DMS53 treated with DMSO at 0.1 percent for 48 hours (cell line): ENCODE results near the gene KAZN.

ENCODE experiments used
- DNase-seq: peaks from one replicate; lab custom pipeline; 2025; ENCODE audit not compliant: unreplicated experiment; lab: John Stamatoyannopoulos, UW

KAZN gene

GRCh38 chr1:14706631-14707030, 108.1 kb downstream of the KAZN start:
- DNase-seq: no peak

- no peak for DNase-seq
These were observed 109.3 kb downstream of the KAZN start for GRCh38 chr1:14707531-14708445.

GRCh38 chr1:14710331-14710730, 111.8 kb downstream of the KAZN start:
- DNase-seq: no peak

- no peak for DNase-seq
These were observed 113.7 kb downstream of the KAZN start for GRCh38 chr1:14712136-14712535.

GRCh38 chr1:14713077-14713476, 114.6 kb downstream of the KAZN start:
- DNase-seq: no peak

- DNase-seq: no peak
These were observed 116.8 kb downstream of the KAZN start for GRCh38 chr1:14715266-14715665.

- DNase-seq: no peak
These were observed 117.3 kb downstream of the KAZN start for GRCh38 chr1:14715802-14716201.

GRCh38 chr1:14716474-14716873, 118.0 kb downstream of the KAZN start:
- DNase-seq: no peak

GRCh38 chr1:14718476-14718875, 120.0 kb downstream of the KAZN start:
- no peak for DNase-seq

GRCh38 chr1:14723401-14723800, 124.9 kb downstream of the KAZN start:
- DNase-seq: no peak

- no peak for DNase-seq
These were observed 125.8 kb downstream of the KAZN start for GRCh38 chr1:14724246-14724645.

GRCh38 chr1:14724678-14725077, 126.2 kb downstream of the KAZN start:
- DNase-seq: no peak

- no peak for DNase-seq
These were observed 126.8 kb downstream of the KAZN start for GRCh38 chr1:14725238-14725637.

- no peak for DNase-seq
These were observed 127.2 kb downstream of the KAZN start for GRCh38 chr1:14725695-14726094.

GRCh38 chr1:14726606-14727005, 128.1 kb downstream of the KAZN start:
- no peak for DNase-seq

GRCh38 chr1:14728516-14728915, 130.0 kb downstream of the KAZN start:
- DNase-seq: no peak

GRCh38 chr1:14732728-14733047, 134.2 kb downstream of the KAZN start:
- no peak for DNase-seq

- DNase-seq: no peak
These were observed 134.7 kb downstream of the KAZN start for GRCh38 chr1:14733048-14733778.

GRCh38 chr1:14733779-14734140, 135.3 kb downstream of the KAZN start:
- no peak for DNase-seq

- DNase-seq: no peak
These were observed 137.4 kb downstream of the KAZN start for GRCh38 chr1:14735841-14736240.

GRCh38 chr1:14737561-14738094, 139.1 kb downstream of the KAZN start:
- no peak for DNase-seq

GRCh38 chr1:14738235-14738634, 139.8 kb downstream of the KAZN start:
- no peak for DNase-seq
